Middle frontal gyrus (tissue), 1 donor: Measurements from ENCODE around the gene GNB3.

Experiments
- DNase-seq: peaks from one replicate; pipeline ENCODE4 v3.0.0-alpha.2; 2015; ENCODE audit warnings: low spot score; ENCODE audit errors: extremely low spot score

The GNB3 gene

DNA sequence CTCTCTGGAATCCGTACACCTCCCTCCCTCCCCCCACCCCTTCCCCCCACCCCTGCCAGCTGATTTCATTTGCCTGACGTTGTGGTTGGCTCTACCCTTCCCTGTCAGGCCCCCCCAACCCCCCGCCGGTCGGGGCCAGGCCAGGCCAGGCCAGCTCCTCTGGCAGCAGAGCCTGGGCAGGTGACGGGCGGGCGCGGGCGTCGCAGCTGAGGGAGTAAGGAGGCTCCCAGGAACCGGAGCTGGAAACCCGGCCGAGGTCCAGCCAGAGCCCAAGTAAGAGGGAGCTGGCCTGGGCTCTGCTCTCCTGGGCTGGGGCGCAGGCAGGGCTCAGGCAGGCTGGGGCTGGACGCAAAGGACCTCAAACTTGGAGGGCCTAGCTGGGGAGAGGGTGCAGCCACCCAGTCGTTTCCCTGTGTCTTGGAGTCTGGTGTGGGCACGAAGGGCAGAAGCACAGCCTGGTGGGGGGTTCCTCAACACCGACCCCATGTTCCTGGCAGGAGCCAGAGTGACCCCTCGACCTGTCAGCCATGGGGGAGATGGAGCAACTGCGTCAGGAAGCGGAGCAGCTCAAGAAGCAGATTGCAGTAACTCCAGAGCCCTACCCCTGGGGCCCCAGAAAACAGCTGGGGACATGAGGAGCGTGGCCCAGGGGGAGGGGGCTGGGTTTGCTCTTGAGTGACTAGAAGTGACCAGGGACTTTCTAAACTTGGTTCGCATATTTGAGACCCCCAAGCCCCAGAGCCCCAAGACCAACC, at the start of gene GNB3:
Gene GNB3, plus strand, starts transcription at position 165 of the 755 bp plus-strand sequence. Its CDS starts 363 bp downstream, at position 528.
- DNase-seq, result no peak

GRCh38 chr12:6791931-6792520, 48.7 kb upstream of the GNB3 start:
- DNase-seq, result no peak

- DNase-seq, result peak; percentile 7
Observed at GRCh38 chr12:6792522-6793201, 48.1 kb upstream of the GNB3 start.

DNA sequence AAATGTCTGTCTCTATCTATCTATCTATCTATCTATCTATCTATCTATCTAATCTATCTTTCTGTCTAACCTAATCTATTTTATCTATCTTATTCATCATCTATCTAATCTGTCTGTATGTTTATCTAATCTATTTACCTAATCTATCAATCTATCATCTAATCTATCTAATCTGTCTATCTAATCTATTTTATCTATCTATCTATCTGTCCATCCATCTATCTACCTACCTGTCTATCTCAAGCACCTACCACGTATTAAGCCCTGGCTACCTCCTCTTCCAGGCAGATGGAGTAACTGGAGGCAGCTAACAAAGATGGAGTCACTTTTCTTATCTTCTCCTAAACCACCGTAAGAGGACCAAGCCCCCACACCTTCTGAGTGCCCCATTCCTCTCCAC, 45.6 kb upstream of the GNB3 start:
- no peak for DNase-seq

DNA sequence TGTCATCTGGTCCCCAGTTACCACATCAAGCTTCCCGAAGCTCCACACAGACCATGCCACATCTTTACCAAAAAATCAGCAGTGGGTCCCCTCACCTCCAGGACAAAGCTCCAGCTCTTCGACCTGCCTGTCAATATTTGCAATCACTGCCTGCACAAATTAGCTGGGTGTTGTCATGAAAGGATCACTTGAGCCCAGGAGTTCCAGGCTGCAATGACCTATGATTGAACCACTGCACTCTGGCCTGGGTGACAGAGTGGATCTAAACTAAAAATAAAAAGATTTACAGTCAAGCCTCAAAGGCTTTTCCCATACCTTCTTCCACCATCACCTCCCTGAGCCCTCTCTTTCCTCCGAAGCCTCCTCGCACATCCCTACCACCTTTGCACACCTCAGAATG, 44.1 kb upstream of the GNB3 start:
- no peak for DNase-seq

- DNase-seq, result no peak
Observed at GRCh38 chr12:6799147-6799546, 41.6 kb upstream of the GNB3 start.

DNA sequence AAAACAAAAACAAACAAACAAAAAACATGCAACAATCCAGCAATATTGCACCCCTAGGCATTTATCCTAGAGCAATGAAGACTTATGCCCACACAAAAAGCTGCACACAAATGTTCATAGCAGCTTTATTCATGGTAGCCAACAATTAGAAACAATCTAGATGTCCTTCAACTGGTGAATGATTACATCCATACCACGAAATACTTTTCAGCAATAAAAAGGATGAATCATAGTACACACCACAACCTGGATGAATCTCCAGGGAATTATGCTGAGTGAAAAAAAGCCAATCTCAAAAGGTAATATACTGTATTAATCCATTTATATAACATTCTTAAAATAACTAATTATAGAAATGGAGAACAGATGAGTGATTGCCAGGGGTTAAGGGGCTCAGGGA, 33.6 kb upstream of the GNB3 start:
- DNase-seq, result no peak

- no peak for DNase-seq
Observed at GRCh38 chr12:6809056-6809455, 31.7 kb upstream of the GNB3 start.

DNA sequence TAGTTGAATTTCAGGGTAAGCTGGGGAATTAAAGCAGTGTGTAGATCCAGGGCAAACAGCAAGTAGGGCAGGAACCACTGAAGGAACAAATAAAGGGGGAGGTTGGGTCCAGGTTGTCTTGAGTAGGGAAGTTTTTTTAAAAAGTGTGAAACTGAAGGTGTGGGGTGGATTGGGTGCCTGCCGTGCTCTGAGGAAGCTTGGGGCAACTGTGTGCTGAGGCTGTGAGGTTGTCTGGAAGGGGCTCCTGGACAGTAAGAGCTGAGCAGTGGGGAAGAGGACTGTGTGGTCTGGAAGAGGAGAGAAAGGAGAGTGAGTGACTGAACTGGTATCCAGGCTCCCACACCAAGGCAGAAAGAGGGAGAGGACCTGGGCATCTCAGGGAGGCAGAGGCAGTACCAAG, 30.0 kb upstream of the GNB3 start:
- no peak for DNase-seq

GRCh38 chr12:6813363-6813762, 27.4 kb upstream of the GNB3 start:
- DNase-seq, result no peak

DNA sequence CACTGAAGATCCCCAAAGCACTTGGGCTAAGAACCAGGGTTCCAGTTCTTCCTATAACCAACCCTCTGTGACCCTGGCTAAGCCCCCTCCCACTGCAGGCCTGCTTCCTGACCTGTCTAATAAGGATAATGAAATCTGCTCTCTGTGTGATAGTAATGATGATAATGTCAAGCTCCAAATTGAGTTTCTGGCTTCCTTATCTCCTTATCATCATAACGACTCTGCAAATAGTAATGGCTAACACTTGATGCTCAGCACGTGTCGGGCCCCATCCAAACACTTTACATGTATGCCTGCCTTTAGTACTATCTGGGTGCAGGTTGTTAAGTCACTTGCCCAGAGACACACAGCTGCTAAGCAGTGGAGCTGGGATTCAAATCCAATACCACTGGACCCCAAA, 24.1 kb upstream of the GNB3 start:
- no peak for DNase-seq

DNA sequence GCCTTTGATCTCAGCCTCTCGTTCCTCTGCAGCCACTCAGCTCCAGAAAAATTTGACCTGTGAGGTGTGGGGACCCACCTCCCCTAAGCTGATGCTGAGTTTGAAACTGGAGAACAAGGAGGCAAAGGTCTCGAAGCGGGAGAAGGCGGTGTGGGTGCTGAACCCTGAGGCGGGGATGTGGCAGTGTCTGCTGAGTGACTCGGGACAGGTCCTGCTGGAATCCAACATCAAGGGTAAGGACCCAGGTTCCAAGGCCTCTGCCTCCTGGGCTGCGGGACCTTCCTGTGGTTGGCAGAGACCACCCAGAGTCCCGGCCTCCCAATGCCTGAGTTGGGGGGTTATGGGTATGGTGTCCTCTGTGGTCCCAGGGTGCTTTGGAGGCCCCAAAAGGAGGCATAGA, 23.6 kb upstream of the GNB3 start:
- DNase-seq, result no peak

- DNase-seq, result no peak
Observed at GRCh38 chr12:6817662-6818157, 23.0 kb upstream of the GNB3 start.

- DNase-seq, result no peak
Observed at GRCh38 chr12:6818222-6818621, 22.5 kb upstream of the GNB3 start.

DNA sequence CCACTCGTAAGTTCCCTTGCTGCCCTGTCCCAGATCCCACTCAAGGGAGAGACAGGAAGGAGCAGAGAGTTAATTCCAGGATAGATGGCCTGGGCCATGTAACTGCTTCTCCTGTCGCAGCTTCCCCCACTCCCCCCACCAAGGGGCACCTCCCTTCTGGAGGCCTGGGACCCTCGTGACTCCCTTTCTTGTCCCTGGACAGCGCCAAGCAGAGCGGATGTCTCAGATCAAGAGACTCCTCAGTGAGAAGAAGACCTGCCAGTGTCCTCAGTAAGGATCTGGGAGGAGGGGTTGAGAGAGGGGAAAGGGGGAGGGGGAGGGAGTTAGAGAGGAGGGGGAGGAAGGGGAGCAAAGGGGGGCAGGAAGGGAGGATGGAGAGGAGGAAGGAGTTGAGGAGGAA, 22.1 kb upstream of the GNB3 start:
- DNase-seq, result no peak

GRCh38 chr12:6819106-6820030, 21.4 kb upstream of the GNB3 start:
- no peak for DNase-seq

GRCh38 chr12:6820166-6820565, 20.6 kb upstream of the GNB3 start:
- no peak for DNase-seq

- DNase-seq, result no peak
Observed at GRCh38 chr12:6821591-6822425, 18.9 kb upstream of the GNB3 start, which contains the start of gene GPR162. GPR162 (plus strand) TSS chr12:6821821; CDS start chr12:6823899, 2,078 bp downstream.

DNA sequence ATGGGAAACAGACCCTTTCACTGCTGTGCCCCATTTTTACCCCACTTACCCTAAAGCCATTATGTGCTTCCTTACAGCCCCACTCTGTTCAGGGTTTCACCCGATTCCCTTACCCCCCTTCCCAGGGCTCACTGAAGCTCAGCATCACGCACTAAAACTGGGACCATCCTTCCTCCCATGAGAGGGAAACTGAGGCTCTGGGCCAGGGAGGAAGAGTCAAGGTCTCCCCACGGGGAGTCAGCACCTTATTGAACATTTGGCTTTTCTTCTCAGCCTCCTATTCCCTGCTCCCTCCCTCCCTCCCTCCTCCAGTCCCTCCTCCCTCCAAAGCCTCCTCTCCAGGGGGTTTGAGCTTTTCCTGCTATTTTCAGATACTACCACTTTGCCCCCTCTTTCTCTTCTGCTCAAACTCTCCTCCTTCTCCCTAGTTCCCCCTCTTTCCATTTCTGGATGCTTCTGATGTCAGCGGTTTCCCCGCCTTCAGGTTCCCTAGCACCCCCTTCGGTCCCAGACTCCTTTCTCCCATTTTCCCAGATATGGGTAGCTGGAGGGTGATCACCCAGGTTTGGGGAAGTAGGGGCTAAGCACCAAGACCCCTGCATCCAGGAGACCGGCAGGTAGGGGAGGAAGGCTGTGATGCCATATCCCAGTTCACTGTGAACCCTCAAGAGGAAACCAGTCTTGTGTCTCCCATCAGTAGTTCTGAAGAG, 18.1 kb upstream of the GNB3 start:
- DNase-seq, result no peak
